Duodenal mucosa (tissue), 2 donors: ENCODE results near the gene FAM193B.

Experiments used
- H3K27ac ChIP-seq: one replicate; pipeline ENCODE4 v1.7.0; 2013; ENCODE audit warnings: low read depth, low read length
- H3K27me3 ChIP-seq, 2 donors: one replicate each; pipeline ENCODE4 v1.7.0; 2013; ENCODE audit warnings: low read length in 2 of 2, control low read depth in 1 of 2; ENCODE audit not compliant: insufficient read depth in 2 of 2, control insufficient read depth in 1 of 2
- H3K36me3 ChIP-seq, 2 donors: one replicate each; pipeline ENCODE4 v1.7.0; 2013; ENCODE audit warnings: low read length in 2 of 2, control low read depth in 1 of 2; ENCODE audit not compliant: insufficient read depth in 2 of 2, control insufficient read depth in 1 of 2
- H3K4me1 ChIP-seq, 2 donors: one replicate each; pipeline ENCODE4 v1.7.0; 2013; ENCODE audit warnings: low read length in 2 of 2, control low read depth in 1 of 2; ENCODE audit not compliant: insufficient read depth in 2 of 2, control insufficient read depth in 1 of 2
- H3K4me3 ChIP-seq, 2 donors: one replicate each; pipeline ENCODE4 v1.7.0; 2013; ENCODE audit warnings: low read length in 2 of 2, low read depth in 1 of 2
- H3K9ac ChIP-seq, 2 donors: one replicate each; pipeline ENCODE4 v1.7.0; 2013; ENCODE audit warnings: low read length in 2 of 2, low read depth in 1 of 2
- H3K9me3 ChIP-seq, 2 donors: one replicate each; pipeline ENCODE4 v1.7.0; 2013; ENCODE audit warnings: low read length in 2 of 2, control low read depth in 1 of 2; ENCODE audit not compliant: control insufficient read depth in 1 of 2

The FAM193B gene

DNA sequence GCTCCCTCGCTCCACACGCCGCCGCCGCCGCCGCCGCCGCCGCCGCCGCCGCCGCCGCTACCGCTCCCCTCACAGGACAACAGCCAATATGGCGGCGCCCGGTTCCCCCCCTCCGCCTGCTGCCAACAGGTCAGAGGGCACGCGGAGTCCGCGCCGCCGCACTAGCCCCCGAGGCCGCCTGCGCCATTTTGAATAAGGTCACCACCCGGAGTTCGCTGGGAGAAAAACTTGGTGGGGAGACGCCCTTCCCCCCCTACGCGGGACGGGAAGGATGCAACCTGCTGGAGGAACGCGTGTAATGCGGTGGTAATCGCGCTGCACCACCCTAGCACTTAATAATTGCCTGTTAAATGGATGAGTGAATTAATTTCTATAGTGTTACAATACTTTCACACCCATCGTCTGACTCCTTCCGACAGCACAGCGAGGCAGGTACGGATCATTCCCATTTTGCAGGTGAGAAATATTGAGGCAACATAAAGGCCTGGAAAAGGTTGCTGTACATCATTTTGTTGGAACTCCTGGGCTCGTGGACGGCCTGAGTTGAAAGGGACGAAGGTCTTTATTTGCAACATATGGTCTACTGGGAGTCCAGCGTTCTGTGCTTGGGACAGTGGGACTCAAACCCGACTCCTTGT, at the start of gene FAM193B:
FAM193B (minus strand) TSS at position 90 of the 638 bp plus-strand sequence. CDS start 105 bp downstream, outside the sequence.
- Histone ChIP-seq H3K36me3 (peaks cover 0 to 15% of the 10 kb centered on the region in 2 donors), H3K27me3 (no peaks in the 10 kb centered on the region), H3K9me3 (no peaks in the 10 kb centered on the region), H3K4me3 (peak within 1 kb of the TSS; percentile 96), H3K4me1 (peaks cover 27 to 30% of the 10 kb centered on the region in 2 donors), H3K9ac (peak within 1 kb of the TSS; percentile 62 to 76), H3K27ac (peak within 1 kb of the TSS; percentile 54)

DNA sequence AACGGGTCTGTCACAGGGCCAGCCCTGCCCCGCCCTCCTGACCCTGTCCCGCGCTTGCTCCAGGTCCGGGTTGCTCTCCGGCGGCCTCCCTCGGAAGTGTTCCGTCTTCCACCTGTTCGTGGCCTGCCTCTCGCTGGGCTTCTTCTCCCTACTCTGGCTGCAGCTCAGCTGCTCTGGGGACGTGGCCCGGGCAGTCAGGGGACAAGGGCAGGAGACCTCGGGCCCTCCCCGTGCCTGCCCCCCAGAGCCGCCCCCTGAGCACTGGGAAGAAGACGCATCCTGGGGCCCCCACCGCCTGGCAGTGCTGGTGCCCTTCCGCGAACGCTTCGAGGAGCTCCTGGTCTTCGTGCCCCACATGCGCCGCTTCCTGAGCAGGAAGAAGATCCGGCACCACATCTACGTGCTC, 49.8 kb upstream of the FAM193B start:
- Histone ChIP-seq H3K36me3 (peaks cover 0 to 18% of the 10 kb centered on the region in 2 donors), H3K9ac (peak overlapping the region; percentile 22 to 61), H3K4me1 (peaks cover 37 to 50% of the 10 kb centered on the region in 2 donors), H3K27me3 (no peaks in the 10 kb centered on the region), H3K9me3 (no peaks in the 10 kb centered on the region), H3K27ac (no peak overlapping the region), H3K4me3 (peak overlapping the region; percentile 37 to 58)

DNA sequence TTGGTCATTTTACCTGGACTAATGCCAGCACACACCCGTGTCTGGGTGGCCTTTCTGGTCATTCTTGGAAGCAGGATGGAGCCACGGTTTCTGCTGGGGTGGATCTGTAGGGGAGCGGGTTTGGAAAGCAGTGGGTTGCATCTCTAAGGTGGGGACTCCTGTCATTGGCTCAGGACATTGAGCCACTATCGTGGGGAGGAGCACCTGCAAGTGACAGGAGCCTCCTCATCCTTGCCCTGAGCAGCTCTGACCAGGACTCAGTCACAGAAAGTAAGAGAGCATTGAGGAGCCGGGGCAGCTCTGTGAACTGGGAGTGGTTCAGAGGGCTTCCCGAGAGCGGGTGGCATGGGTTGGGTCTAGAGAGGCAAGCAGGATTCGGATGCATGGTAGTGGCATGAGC, 49.3 kb upstream of the FAM193B start:
- Histone ChIP-seq H3K4me1 (peaks cover 37 to 52% of the 10 kb centered on the region in 2 donors), H3K9ac (no peak overlapping the region), H3K27me3 (no peaks in the 10 kb centered on the region), H3K27ac (no peak overlapping the region), H3K9me3 (no peaks in the 10 kb centered on the region), H3K36me3 (peaks cover 0 to 13% of the 10 kb centered on the region in 2 donors), H3K4me3 (peak overlapping the region in 1 of 2 donors; percentile 58)

DNA sequence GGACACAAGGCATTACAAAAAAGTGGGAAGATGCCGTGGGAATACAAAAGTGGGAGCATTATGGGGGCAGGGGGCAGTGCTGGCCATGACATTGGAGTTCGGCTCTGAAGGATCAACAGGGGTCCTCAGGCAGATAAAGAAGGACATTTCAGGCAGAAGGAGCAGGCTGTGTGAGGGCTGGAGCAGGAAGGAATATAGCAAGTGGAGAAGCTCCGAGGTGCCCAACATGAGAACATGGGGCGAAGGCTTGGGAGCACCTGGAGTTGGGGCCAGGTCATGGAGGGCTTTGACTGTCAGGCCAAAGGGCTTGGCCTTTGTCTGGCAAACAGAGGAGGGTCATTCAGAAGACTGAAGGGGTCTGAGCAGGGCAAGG, 48.1 kb upstream of the FAM193B start:
- H3K4me1 ChIP-seq = peaks cover 37 to 47% of the 10 kb centered on the region in 2 donors
- H3K27me3 ChIP-seq = no peaks in the 10 kb centered on the region
- H3K4me3 ChIP-seq = no peak overlapping the region
- no peak overlapping the region for H3K27ac ChIP-seq
- H3K9me3 ChIP-seq = no peaks in the 10 kb centered on the region
- H3K36me3 ChIP-seq = peaks cover 0 to 11% of the 10 kb centered on the region in 2 donors
- H3K9ac ChIP-seq = no peak overlapping the region

DNA sequence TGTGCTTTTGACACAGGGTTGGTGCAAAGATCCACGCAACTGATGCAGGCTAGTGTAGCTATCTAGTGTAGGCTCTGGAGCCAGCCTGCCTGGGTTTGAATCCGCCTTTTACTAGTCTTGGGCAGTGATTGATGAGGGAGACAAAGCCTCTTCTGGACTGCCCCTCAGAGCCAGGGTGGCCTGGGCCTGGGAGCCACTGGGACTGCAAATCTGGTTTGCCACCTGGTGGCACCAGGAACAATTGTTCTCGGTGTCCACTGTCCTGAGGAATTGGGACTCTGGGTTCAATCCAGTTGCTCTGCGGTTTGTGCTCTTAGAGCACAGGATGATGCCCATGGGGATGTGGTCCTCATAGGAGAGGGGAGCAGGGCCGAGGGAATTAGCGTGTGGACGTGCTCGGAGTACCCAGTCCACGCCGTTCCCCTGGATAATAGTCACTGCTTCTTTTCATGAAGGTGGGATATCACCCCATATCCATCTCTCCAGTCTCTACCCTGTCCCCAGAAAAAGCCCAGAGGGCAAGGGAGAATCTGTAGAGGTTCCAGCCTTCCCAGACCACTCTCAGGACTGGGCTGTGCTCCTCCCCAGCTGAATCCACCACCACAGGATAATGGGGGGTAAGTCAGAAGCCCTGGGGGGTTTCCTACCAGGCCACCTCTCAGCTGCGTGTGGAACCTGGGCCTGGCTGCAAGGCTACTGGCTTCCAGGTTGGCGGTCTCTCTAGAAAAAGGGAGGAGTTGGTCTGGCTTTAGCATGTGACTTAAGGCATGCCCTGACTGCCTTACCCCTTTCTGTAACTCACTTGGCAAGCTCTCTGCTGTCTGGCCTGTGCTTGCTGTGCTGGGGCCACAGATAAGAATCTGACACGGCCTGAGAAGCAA, 47.5 kb upstream of the FAM193B start:
- H3K4me1 ChIP-seq = peaks cover 31 to 42% of the 10 kb centered on the region in 2 donors
- H3K9ac ChIP-seq = no peak overlapping the region
- H3K4me3 ChIP-seq = no peak overlapping the region
- no peaks in the 10 kb centered on the region for H3K27me3 ChIP-seq
- no peaks in the 10 kb centered on the region for H3K9me3 ChIP-seq
- peaks cover 0 to 9% of the 10 kb centered on the region in 2 donors for H3K36me3 ChIP-seq
- H3K27ac ChIP-seq = no peak overlapping the region

DNA sequence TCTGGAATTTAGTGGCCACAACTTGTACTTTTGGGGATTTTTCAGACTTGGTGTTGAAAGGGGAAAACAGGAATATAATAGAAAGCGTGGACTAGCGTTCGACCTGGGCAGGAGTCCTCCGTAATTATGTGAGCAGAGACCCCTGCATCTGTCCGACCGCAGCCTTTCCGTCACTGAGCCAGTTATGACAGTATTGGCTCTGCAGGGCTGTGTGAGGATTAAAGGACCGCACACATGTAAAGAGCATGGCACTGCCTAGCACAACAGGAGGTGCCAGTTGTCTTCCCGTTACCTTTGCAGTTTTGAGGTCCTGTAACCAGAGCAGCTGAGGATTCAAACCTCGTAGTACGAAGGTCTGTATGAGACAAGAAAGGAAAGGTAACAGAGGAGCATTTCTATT, 46.8 kb upstream of the FAM193B start:
- Histone ChIP-seq H3K4me3 (peak overlapping the region; percentile 77 to 86), H3K27me3 (no peaks in the 10 kb centered on the region), H3K9ac (peak overlapping the region in 1 of 2 donors; percentile 89), H3K9me3 (no peaks in the 10 kb centered on the region), H3K36me3 (peaks cover 3 to 15% of the 10 kb centered on the region in 2 donors), H3K27ac (no peak overlapping the region), H3K4me1 (peaks cover 27 to 35% of the 10 kb centered on the region in 2 donors)

DNA sequence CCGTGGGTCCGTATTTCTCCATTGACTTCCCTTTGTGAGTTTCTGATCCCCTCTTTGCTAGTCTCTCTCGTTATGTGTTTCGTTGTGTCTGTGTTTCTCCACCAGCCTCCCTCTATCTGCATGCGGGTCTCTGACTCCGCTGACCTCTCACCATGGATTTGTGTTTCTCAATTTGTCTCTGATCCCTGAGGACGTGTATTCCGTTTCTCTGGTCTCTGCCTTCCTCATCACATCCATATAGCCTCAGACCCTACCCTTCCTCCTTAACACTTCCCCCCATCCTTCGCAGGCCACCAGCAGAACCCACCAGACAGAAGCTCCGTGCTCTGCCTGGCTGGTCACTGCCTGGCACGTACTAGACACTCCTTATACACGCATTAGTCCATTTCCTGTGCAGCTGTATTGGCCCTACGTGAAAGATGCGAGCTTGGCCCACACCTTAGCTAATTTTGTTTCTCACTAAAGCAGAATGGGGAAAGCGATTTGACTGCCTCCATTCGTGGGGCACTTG, 46.2 kb upstream of the FAM193B start:
- peak overlapping the region; percentile 38 to 89 for H3K9ac ChIP-seq
- peak overlapping the region; percentile 77 to 86 for H3K4me3 ChIP-seq
- H3K4me1 ChIP-seq = peaks cover 21 to 30% of the 10 kb centered on the region in 2 donors
- no peaks in the 10 kb centered on the region for H3K9me3 ChIP-seq
- H3K27ac ChIP-seq = peak overlapping the region; percentile 50
- H3K36me3 ChIP-seq = peaks cover 6 to 15% of the 10 kb centered on the region in 2 donors
- H3K27me3 ChIP-seq = no peaks in the 10 kb centered on the region

DNA sequence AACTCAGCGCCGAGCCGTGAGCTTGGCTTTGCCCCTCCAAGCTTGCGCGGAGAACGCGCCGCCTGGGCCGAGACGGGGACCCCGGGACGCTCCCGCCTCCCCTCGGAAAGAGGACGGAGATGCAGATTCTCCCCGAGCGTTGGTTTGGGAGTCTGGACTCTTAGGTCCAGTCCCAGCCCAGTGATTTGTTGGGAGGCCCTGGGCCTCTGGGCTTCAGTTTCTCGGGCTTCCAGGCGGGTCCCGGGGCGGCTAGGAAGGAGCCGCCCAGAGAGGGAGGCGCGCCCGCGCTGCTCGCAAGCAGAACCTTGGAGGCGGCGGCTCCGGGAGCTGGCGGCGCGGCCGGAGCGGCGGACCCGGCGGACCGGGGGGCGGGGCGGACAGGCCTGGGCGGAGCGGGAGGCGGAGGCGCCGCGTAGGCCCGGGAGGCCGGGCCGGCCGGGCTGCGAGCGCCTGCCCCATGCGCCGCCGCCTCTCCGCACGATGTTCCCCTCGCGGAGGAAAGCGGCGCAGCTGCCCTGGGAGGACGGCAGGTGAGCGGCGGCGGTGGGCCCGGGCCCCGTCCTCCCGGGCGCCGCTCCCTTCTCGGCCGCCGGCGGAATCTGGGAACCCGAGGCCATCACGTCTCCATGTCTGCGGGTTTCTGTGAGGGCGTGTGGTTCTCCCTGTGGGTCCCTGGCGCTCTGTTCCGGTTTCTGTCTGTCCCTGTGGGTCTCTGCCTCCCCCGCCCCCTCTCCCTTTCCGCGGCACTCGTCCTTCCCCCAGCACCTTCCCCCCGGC, 45.6 kb upstream of the FAM193B start, which contains the start of gene B4GALT7:
B4GALT7 (plus strand) TSS at position 402 of the 777 bp plus-strand sequence; CDS start at position 481, 79 bp downstream.
- Histone ChIP-seq H3K9me3 (no peaks in the 10 kb centered on the region), H3K27ac (peak within 1 kb of the TSS; percentile 50), H3K9ac (peak within 1 kb of the TSS; percentile 71 to 89), H3K4me3 (peak within 1 kb of the TSS; percentile 77 to 86), H3K36me3 (peaks cover 13 to 20% of the 10 kb centered on the region in 2 donors), H3K27me3 (no peaks in the 10 kb centered on the region), H3K4me1 (peaks cover 15 to 23% of the 10 kb centered on the region in 2 donors)

DNA sequence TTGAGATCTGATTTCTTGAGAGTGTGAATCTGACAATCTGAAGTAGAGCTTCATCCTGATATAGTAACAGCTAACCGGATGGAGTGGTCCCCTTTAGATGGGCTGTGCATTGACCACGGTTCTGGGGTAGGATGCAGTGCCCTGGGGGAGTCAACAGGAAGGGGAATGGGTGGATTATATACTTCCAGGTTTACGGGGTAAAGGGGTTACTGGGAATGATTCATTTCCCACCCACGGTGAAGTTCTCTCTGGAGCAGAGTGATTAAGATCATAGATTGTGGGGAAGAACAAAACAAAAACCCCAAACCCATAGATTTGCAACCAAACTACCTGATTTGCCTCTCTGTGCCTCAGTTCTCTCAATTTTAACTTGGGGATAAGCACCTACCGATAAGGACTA, 44.1 kb upstream of the FAM193B start:
- Histone ChIP-seq H3K4me3 (no peak overlapping the region), H3K9ac (no peak overlapping the region), H3K27ac (no peak overlapping the region), H3K9me3 (no peaks in the 10 kb centered on the region), H3K36me3 (peaks cover 23 to 35% of the 10 kb centered on the region in 2 donors), H3K4me1 (peaks cover 15 to 24% of the 10 kb centered on the region in 2 donors), H3K27me3 (no peaks in the 10 kb centered on the region)
